GM10266 (cell line): Measurements from ENCODE around the gene SH3BP5.

ENCODE experiments used
- DNase-seq: peaks from one replicate; pipeline ENCODE4 v3.0.0; 2012; ENCODE audit errors: extremely low spot score
- CTCF ChIP-seq: IDR thresholded peaks from 2 replicates; pipeline ENCODE4 v1.5.1; 2012; ENCODE audit warnings: mild to moderate bottlenecking, low read depth; ENCODE audit not compliant: control insufficient read depth, insufficient read depth; ENCODE audit errors: missing control alignments

Gene SH3BP5

GRCh38 chr3:15337963-15338362 lies 5.6 kb upstream of the SH3BP5 start:
- TF ChIP-seq CTCF, result no peak
- DNase-seq, result no peak

- TF ChIP-seq CTCF, result no peak
- no peak for DNase-seq
Observed at GRCh38 chr3:15336057-15336456, 3.7 kb upstream of the SH3BP5 start.

GRCh38 chr3:15333956-15334263 lies 1.5 kb upstream of the SH3BP5 start:
- TF ChIP-seq CTCF, result no peak
- no peak for DNase-seq

- no peak for TF ChIP-seq CTCF
- no peak for DNase-seq
Observed at GRCh38 chr3:15333099-15333955, 941 bp upstream of the SH3BP5 start.

GRCh38 chr3:15331606-15332404 lies 581 bp downstream of the SH3BP5 start:
- peak; percentile 46 for DNase-seq
- no peak for TF ChIP-seq CTCF

- no peak for DNase-seq
- no peak for TF ChIP-seq CTCF
Observed at GRCh38 chr3:15331072-15331605, 1.2 kb downstream of the SH3BP5 start.

- peak; percentile 38 for DNase-seq
Observed at GRCh38 chr3:15330031-15330596, 2.3 kb downstream of the SH3BP5 start.

More at GRCh38 chr3:15330031-15330596, 2.3 kb downstream of the SH3BP5 start:
- no peak for TF ChIP-seq CTCF
